GM10847 (cell line): ENCODE measurements around the gene CXCL17.

Source experiments
- POLR2A ChIP-seq: IDR thresholded peaks from 2 replicates; pipeline ENCODE4 v1.6.1; 2011; ENCODE audit not compliant: insufficient read length; ENCODE audit errors: extremely low read depth

CXCL17 gene

GRCh38 chr19:42469311-42470235 lies 26.8 kb upstream of the CXCL17 start:
- TF ChIP-seq POLR2A = no peak

- no peak for TF ChIP-seq POLR2A
These were observed 25.6 kb upstream of the CXCL17 start for GRCh38 chr19:42468273-42468796.

GRCh38 chr19:42467183-42467760 lies 24.5 kb upstream of the CXCL17 start:
- no peak for TF ChIP-seq POLR2A

- TF ChIP-seq POLR2A = no peak
These were observed 23.9 kb upstream of the CXCL17 start for GRCh38 chr19:42466521-42467182.

- no peak for TF ChIP-seq POLR2A
These were observed 23.1 kb upstream of the CXCL17 start for GRCh38 chr19:42465827-42466280.

- no peak for TF ChIP-seq POLR2A
These were observed 19.1 kb upstream of the CXCL17 start for GRCh38 chr19:42461700-42462324.

GRCh38 chr19:42459926-42460325 lies 17.2 kb upstream of the CXCL17 start:
- no peak for TF ChIP-seq POLR2A

- no peak for TF ChIP-seq POLR2A
These were observed 12.9 kb upstream of the CXCL17 start for GRCh38 chr19:42455621-42456081.

GRCh38 chr19:42455086-42455485 lies 12.3 kb upstream of the CXCL17 start:
- TF ChIP-seq POLR2A = no peak

- no peak for TF ChIP-seq POLR2A
These were observed 9.8 kb upstream of the CXCL17 start for GRCh38 chr19:42452590-42452989.

- TF ChIP-seq POLR2A = no peak
These were observed 7.7 kb upstream of the CXCL17 start for GRCh38 chr19:42450314-42450934.

GRCh38 chr19:42445948-42446347 lies 3.2 kb upstream of the CXCL17 start:
- no peak for TF ChIP-seq POLR2A

GRCh38 chr19:42443944-42444398 lies 1.2 kb upstream of the CXCL17 start:
- no peak for TF ChIP-seq POLR2A

- no peak for TF ChIP-seq POLR2A
These were observed 1.7 kb downstream of the CXCL17 start for GRCh38 chr19:42441049-42441445.

GRCh38 chr19:42440357-42441048 lies 2.2 kb downstream of the CXCL17 start:
- no peak for TF ChIP-seq POLR2A
